Measurements from ENCODE around the gene PTPRN2. TPM values are rescaled to one million over a fixed set of nuclear protein-coding genes. Genes with fewer than 3 reads are reported as not detected.

The PTPRN2 gene
- polyA plus RNA-seq, 2 donors: 0.37 to 0.40 TPM

DNA sequence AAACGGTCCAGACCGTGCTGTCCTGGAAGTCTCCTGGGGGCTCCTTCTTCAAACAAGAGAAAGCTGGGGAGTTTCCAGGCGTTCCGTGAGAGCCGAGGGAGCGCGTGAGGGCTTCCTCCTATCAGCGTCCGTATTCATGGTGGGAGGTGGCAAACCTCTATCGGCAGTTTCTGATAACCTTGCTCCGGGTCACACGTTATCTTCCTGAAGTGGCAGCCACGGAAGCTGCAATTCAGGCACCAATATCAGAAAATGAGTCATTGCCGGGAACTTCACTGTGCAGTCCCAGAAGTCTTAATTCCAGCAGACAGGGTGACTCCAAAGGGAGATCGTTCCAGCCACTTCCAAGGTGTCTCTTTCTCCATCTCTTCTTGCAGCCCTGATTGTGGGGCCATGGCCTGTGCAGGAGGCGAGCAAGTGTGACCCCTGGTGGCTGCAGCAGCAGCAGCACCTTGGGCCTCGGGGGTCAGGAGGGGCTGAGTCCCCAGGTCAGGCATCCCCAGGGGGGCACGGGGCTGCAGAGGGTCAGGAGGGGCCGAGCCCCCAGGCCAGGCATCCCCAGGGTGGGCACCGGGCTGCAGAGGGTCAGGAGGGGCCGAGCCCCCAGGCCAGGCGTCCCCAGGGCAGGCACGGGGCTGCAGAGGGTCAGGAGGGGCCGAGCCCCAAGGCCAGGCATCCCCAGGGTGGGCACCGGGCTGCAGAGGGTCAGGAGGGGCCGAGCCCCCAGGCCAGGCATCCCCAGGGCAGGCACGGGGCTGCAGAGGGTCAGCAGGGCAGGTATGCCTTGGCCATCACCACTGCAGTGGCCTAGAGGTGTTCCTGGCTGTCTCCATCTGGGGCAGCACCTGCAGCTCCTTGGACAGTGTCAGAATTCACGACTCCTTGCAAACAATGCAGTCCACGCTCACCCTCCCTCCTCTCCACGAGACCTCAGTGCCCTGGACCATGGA is 712.1 kb downstream of the PTPRN2 start:
- Histone ChIP-seq H3K36me3 (ENCODE audit: control insufficient read depth in 2 of 2, insufficient read depth in 2 of 2, low read length in 1 of 2) (no peaks in the 10 kb centered on the region), H3K9me3 (ENCODE audit: control insufficient read depth in 2 of 2, insufficient read depth in 1 of 2, low read depth in 1 of 2, low read length in 1 of 2) (no peaks in the 10 kb centered on the region), H3K4me3 (ENCODE audit: low read depth in 1 of 2, low read length in 2 of 2) (no peak overlapping the region), H3K27me3 (ENCODE audit: control insufficient read depth in 1 of 2, insufficient read depth in 2 of 2, low read length in 2 of 2) (peaks cover 0 to 4% of the 10 kb centered on the region in 2 donors), H3K27ac (ENCODE audit: low read depth in 2 of 2, low read length in 1 of 2) (no peak overlapping the region), H3K4me1 (ENCODE audit: control insufficient read depth in 2 of 2, insufficient read depth in 2 of 2, low read length in 1 of 2) (no peaks in the 10 kb centered on the region)
- WGBS, 2 donors: 27 to 29% methylated on average over 27 to 30 of the region's 30 CpGs

DNA sequence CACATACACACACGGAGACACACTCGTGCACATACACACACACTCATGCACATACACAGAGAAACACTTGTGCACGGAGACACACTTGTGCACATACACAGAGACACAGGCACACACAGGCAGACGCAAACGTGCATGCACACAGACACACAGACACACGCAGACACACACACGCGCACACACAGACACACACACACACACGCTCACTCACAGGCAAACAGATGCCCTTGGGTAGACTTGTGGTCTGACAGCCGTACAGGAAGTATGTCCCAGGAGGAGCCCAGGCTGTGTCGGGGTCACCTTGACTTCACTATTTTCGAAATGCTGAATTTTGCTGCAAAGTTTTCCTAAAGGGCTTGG is 712.8 kb downstream of the PTPRN2 start:
- H3K9me3 ChIP-seq (ENCODE audit: control insufficient read depth in 2 of 2, insufficient read depth in 1 of 2, low read depth in 1 of 2, low read length in 1 of 2): no peaks in the 10 kb centered on the region
- H3K27me3 ChIP-seq (ENCODE audit: control insufficient read depth in 1 of 2, insufficient read depth in 2 of 2, low read length in 2 of 2): peaks cover 0 to 4% of the 10 kb centered on the region in 2 donors
- WGBS, 2 donors: 62 to 70% methylated on average over 12 of the region's 12 CpGs
- no peak overlapping the region for H3K27ac ChIP-seq (ENCODE audit: low read depth in 2 of 2, low read length in 1 of 2)
- no peak overlapping the region for H3K4me3 ChIP-seq (ENCODE audit: low read depth in 1 of 2, low read length in 2 of 2)
- no peaks in the 10 kb centered on the region for H3K36me3 ChIP-seq (ENCODE audit: control insufficient read depth in 2 of 2, insufficient read depth in 2 of 2, low read length in 1 of 2)
- no peaks in the 10 kb centered on the region for H3K4me1 ChIP-seq (ENCODE audit: control insufficient read depth in 2 of 2, insufficient read depth in 2 of 2, low read length in 1 of 2)

DNA sequence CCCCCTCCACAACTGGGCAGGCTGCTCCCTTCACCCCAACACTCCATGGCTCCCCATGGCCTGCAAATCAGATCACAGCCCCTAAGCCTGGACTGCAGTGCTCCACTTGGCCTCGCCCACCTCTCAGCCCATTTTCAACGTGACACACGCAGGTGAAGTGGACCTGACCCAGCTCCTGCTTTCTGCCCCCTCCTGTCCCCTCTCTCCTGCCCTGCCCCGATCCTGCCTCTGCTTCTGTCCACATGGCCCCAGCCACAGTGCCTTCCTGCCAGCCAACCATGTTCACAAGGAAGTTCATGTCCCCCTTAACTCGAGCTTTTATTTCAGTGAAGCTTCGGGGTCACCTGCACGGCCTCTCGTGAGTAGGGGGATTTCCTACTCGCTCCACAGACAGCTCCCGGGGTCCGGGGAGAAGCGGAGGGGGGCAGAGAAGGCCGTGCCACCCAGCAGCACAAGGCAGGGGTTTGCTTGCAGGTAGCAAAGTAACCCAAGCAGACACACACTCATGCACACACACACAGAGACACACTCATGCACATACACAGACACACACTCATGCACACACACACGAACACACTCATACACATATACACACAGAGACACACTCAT is 713.3 kb downstream of the PTPRN2 start:
- Histone ChIP-seq H3K4me3 (ENCODE audit: low read depth in 1 of 2, low read length in 2 of 2) (no peak overlapping the region), H3K27me3 (ENCODE audit: control insufficient read depth in 1 of 2, insufficient read depth in 2 of 2, low read length in 2 of 2) (peaks cover 0 to 4% of the 10 kb centered on the region in 2 donors), H3K4me1 (ENCODE audit: control insufficient read depth in 2 of 2, insufficient read depth in 2 of 2, low read length in 1 of 2) (no peaks in the 10 kb centered on the region), H3K36me3 (ENCODE audit: control insufficient read depth in 2 of 2, insufficient read depth in 2 of 2, low read length in 1 of 2) (no peaks in the 10 kb centered on the region), H3K9me3 (ENCODE audit: control insufficient read depth in 2 of 2, insufficient read depth in 1 of 2, low read depth in 1 of 2, low read length in 1 of 2) (no peaks in the 10 kb centered on the region), H3K27ac (ENCODE audit: low read depth in 2 of 2, low read length in 1 of 2) (no peak overlapping the region)
- WGBS, 2 donors: 85 to 87% methylated on average over 14 of the region's 14 CpGs

DNA sequence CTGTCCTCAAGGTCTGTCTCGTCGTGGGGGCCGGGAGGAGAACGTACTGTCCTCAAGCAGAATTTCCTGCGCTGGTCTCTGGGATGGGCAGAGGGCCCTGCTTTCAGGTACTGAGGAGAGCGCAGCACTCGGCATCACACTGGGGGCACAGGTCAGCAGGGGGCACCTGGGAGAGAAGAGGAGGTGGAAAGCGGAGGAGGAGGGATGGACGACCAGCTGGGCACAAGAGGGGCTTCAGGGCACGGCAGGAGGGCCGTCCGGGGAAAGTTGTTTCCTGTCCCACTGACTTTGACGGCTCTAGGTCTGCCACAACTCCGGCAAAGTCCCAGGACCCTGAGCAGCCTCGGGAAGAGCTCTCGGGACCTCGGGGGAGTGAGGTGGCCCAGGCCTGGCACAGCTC is 714.0 kb downstream of the PTPRN2 start:
- no peaks in the 10 kb centered on the region for H3K4me1 ChIP-seq (ENCODE audit: control insufficient read depth in 2 of 2, insufficient read depth in 2 of 2, low read length in 1 of 2)
- H3K27me3 ChIP-seq (ENCODE audit: control insufficient read depth in 1 of 2, insufficient read depth in 2 of 2, low read length in 2 of 2): peaks cover 0 to 4% of the 10 kb centered on the region in 2 donors
- H3K4me3 ChIP-seq (ENCODE audit: low read depth in 1 of 2, low read length in 2 of 2): no peak overlapping the region
- H3K9me3 ChIP-seq (ENCODE audit: control insufficient read depth in 2 of 2, insufficient read depth in 1 of 2, low read depth in 1 of 2, low read length in 1 of 2): no peaks in the 10 kb centered on the region
- H3K27ac ChIP-seq (ENCODE audit: low read depth in 2 of 2, low read length in 1 of 2): no peak overlapping the region
- WGBS, 2 donors: 82 to 85% methylated on average over 16 to 17 of the region's 17 CpGs
- H3K36me3 ChIP-seq (ENCODE audit: control insufficient read depth in 2 of 2, insufficient read depth in 2 of 2, low read length in 1 of 2): no peaks in the 10 kb centered on the region

DNA sequence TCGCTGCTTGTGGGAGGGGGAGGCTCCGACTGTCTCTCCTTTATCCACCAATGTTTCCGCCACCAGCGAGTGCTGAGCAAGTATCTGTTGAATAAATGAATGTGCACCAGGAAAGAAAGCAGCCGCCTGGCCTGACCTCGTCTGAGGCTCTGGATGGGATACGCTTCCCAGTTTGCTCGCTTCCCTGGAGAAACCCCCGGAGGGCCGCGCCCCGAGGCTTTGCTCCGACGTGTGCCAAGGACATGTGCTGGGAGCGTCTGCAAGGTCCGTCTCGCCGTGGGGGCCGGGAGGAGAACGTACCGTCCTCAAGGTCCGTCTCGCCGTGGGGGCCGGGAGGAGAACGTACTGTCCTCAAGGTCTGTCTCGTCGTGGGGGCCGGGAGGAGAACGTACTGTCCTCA is 714.4 kb downstream of the PTPRN2 start:
- Histone ChIP-seq H3K27ac (ENCODE audit: low read depth in 2 of 2, low read length in 1 of 2) (no peak overlapping the region), H3K36me3 (ENCODE audit: control insufficient read depth in 2 of 2, insufficient read depth in 2 of 2, low read length in 1 of 2) (no peaks in the 10 kb centered on the region), H3K27me3 (ENCODE audit: control insufficient read depth in 1 of 2, insufficient read depth in 2 of 2, low read length in 2 of 2) (peaks cover 0 to 4% of the 10 kb centered on the region in 2 donors), H3K4me3 (ENCODE audit: low read depth in 1 of 2, low read length in 2 of 2) (no peak overlapping the region), H3K9me3 (ENCODE audit: control insufficient read depth in 2 of 2, insufficient read depth in 1 of 2, low read depth in 1 of 2, low read length in 1 of 2) (no peaks in the 10 kb centered on the region), H3K4me1 (ENCODE audit: control insufficient read depth in 2 of 2, insufficient read depth in 2 of 2, low read length in 1 of 2) (no peaks in the 10 kb centered on the region)
- WGBS, 2 donors: 87 to 88% methylated on average over 24 to 30 of the region's 30 CpGs

DNA sequence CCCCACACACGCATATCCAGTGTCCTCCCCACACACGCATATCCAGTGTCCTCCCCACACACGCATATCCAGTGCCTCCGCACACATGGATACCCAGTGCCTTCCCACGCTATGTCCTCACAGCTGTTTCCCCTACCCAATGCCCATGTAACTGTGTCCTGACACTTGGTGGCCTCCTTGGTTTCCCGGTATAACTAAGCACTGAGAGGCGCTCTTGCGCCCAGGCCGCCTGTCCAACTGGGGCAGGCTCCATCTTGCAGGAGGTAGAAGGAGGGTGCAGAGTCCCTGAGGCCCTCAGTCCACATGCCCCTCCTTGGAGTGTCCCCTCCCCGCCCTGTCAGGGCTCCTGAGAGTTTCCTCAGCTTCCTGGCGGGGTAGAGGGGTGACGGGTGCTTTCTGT is 715.2 kb downstream of the PTPRN2 start:
- 84 to 91% methylated on average over 12 of the region's 12 CpGs for WGBS, 2 donors

DNA sequence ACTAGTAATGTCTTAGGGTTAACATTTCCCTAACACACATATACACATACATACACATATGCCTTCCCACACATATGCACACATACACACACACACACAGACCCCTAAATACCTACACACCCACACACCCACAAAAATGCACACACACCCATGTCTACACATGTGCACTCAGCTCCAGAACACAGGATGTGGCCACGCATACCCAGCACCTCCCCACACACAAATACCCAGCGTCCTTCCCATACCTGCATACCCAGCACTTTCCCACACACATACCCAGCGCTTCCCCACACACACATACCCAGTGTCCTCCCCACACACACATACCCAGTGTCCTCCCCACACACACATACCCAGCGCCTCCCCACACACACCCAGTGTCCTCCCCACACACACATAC is 715.9 kb downstream of the PTPRN2 start:
- 81 to 84% methylated on average over 4 of the region's 4 CpGs for WGBS, 2 donors
- H3K4me3 ChIP-seq (ENCODE audit: low read depth in 1 of 2, low read length in 2 of 2): no peak overlapping the region
- H3K4me1 ChIP-seq (ENCODE audit: control insufficient read depth in 2 of 2, insufficient read depth in 2 of 2, low read length in 1 of 2): no peaks in the 10 kb centered on the region

More for the DNA sequence above, 715.2 kb downstream of the PTPRN2 start:
- H3K4me1 ChIP-seq (ENCODE audit: control insufficient read depth in 2 of 2, insufficient read depth in 2 of 2, low read length in 1 of 2): no peaks in the 10 kb centered on the region
- no peak overlapping the region for H3K4me3 ChIP-seq (ENCODE audit: low read depth in 1 of 2, low read length in 2 of 2)
- peaks cover 0 to 4% of the 10 kb centered on the region in 2 donors for H3K27me3 ChIP-seq (ENCODE audit: control insufficient read depth in 1 of 2, insufficient read depth in 2 of 2, low read length in 2 of 2)
- no peaks in the 10 kb centered on the region for H3K9me3 ChIP-seq (ENCODE audit: control insufficient read depth in 2 of 2, insufficient read depth in 1 of 2, low read depth in 1 of 2, low read length in 1 of 2)
- no peaks in the 10 kb centered on the region for H3K36me3 ChIP-seq (ENCODE audit: control insufficient read depth in 2 of 2, insufficient read depth in 2 of 2, low read length in 1 of 2)
- no peak overlapping the region for H3K27ac ChIP-seq (ENCODE audit: low read depth in 2 of 2, low read length in 1 of 2)

DNA sequence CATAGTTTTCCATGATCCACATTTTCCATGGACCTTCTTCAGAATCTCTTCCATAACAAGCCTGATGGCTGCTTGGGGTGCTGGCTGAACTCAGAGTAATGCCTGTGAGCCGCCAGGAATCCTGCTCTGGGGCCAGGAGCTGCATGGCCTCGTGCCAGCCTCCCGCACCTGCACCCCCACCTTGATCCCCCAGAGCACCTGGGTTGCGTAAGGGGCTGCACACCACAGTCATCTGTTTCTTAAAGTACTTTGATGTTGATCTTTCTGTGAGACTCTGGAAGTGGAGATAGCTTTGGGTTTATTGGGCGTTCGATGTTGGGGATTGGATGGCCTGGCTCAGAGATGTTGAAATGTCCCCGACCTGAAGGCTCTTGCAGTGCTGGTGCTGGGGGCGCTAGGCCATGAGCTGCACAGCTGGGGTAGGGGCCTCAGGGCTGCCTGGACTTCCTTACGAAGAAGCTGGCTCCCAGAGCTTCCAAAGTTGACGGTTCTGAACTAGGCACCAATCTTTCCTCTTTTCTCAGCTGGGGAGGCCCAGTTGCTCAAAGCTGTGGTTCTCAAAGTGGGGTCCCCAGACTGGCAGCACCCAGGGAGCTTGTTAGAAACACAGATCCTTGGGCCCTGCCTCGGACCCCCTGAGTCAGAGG is 716.9 kb downstream of the PTPRN2 start:
- Histone ChIP-seq H3K36me3 (ENCODE audit: control insufficient read depth in 2 of 2, insufficient read depth in 2 of 2, low read length in 1 of 2) (no peaks in the 10 kb centered on the region), H3K4me3 (ENCODE audit: low read depth in 1 of 2, low read length in 2 of 2) (no peak overlapping the region), H3K27me3 (ENCODE audit: control insufficient read depth in 1 of 2, insufficient read depth in 2 of 2, low read length in 2 of 2) (no peaks in the 10 kb centered on the region), H3K4me1 (ENCODE audit: control insufficient read depth in 2 of 2, insufficient read depth in 2 of 2, low read length in 1 of 2) (no peaks in the 10 kb centered on the region), H3K27ac (ENCODE audit: low read depth in 2 of 2, low read length in 1 of 2) (no peak overlapping the region), H3K9me3 (ENCODE audit: control insufficient read depth in 2 of 2, insufficient read depth in 1 of 2, low read depth in 1 of 2, low read length in 1 of 2) (no peaks in the 10 kb centered on the region)
- WGBS, 2 donors: 80 to 81% methylated on average over 11 of the region's 11 CpGs

More for the DNA sequence above, 715.9 kb downstream of the PTPRN2 start:
- peaks cover 0 to 3% of the 10 kb centered on the region in 2 donors for H3K27me3 ChIP-seq (ENCODE audit: control insufficient read depth in 1 of 2, insufficient read depth in 2 of 2, low read length in 2 of 2)
- no peaks in the 10 kb centered on the region for H3K36me3 ChIP-seq (ENCODE audit: control insufficient read depth in 2 of 2, insufficient read depth in 2 of 2, low read length in 1 of 2)
- H3K9me3 ChIP-seq (ENCODE audit: control insufficient read depth in 2 of 2, insufficient read depth in 1 of 2, low read depth in 1 of 2, low read length in 1 of 2): no peaks in the 10 kb centered on the region
- no peak overlapping the region for H3K27ac ChIP-seq (ENCODE audit: low read depth in 2 of 2, low read length in 1 of 2)

DNA sequence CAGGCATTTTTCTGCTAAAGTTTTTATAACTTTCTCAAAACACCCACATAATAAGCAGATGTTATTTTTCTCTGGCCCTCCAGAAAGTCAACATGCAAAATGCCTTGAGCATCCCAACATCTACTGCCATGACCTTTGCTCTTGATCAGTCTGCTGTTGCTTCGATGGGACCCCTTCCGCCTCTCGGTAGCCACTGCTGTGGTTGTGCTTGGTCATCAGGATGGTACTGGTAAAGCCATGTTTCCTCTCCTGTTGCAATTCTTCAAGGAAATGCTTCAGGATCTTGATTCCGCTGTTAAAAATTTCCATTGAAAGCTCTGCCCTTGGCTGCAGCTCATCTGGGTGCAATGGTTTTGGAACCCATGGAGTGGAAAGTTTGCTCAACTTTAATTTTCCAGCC is 717.8 kb downstream of the PTPRN2 start:
- Histone ChIP-seq H3K9me3 (ENCODE audit: control insufficient read depth in 2 of 2, insufficient read depth in 1 of 2, low read depth in 1 of 2, low read length in 1 of 2) (no peaks in the 10 kb centered on the region), H3K4me3 (ENCODE audit: low read depth in 1 of 2, low read length in 2 of 2) (no peak overlapping the region), H3K27me3 (ENCODE audit: control insufficient read depth in 1 of 2, insufficient read depth in 2 of 2, low read length in 2 of 2) (no peaks in the 10 kb centered on the region), H3K4me1 (ENCODE audit: control insufficient read depth in 2 of 2, insufficient read depth in 2 of 2, low read length in 1 of 2) (no peaks in the 10 kb centered on the region), H3K36me3 (ENCODE audit: control insufficient read depth in 2 of 2, insufficient read depth in 2 of 2, low read length in 1 of 2) (no peaks in the 10 kb centered on the region), H3K27ac (ENCODE audit: low read depth in 2 of 2, low read length in 1 of 2) (no peak overlapping the region)
- WGBS, 2 donors: 95 to 96% methylated on average over 4 of the region's 4 CpGs
